Gastrocnemius medialis (tissue), 4 donors: ENCODE data around the gene SH3GL3. TPM values are rescaled to one million over a fixed set of nuclear protein-coding genes. Genes with fewer than 3 reads are reported as not detected.

Experiments
- ATAC-seq, 2 donors: fragments of 150-250 bp; one replicate each; pipeline ENCODE4 v1.9.1; 2016
- DNase-seq, 2 donors: peaks; one replicate each; pipeline ENCODE4 v3.0.0-alpha.2; 2019
- H3K27ac ChIP-seq, 4 donors: fragments of 200-600 bp; sonication (generic); 1 replicate in 1 of 4; 2 replicates in 3 of 4; pipeline ENCODE4 v1.5.1; 2016 to 2018; ENCODE audit warnings: mild to moderate bottlenecking in 2 of 4, moderate library complexity in 1 of 4
- H3K27me3 ChIP-seq, 3 donors: fragments of 200-600 bp; sonication (generic) in 2 of 3; 1 replicate in 1 of 3; 2 replicates in 2 of 3; pipeline versions ENCODE4 v1.5.1 to v1.6.0; 2016 to 2019; ENCODE audit warnings: mild to moderate bottlenecking in 1 of 3, moderate library complexity in 1 of 3
- H3K36me3 ChIP-seq, 2 donors: fragments of 200-600 bp; sonication (generic) in 1 of 2; one replicate each; pipeline ENCODE4 v1.5.1; 2017 to 2018
- H3K4me1 ChIP-seq, 2 donors: fragments of 200-600 bp; sonication (generic) in 1 of 2; one replicate each; pipeline ENCODE4 v1.5.1; 2016 to 2017; ENCODE audit warnings: mild to moderate bottlenecking in 2 of 2
- H3K4me3 ChIP-seq, 4 donors: fragments of 200-600 bp; sonication (generic) in 3 of 4; 1 replicate in 1 of 4; 2 replicates in 3 of 4; pipeline ENCODE4 v1.5.1; 2016 to 2019; ENCODE audit warnings: mild to moderate bottlenecking in 2 of 4
- H3K9me3 ChIP-seq, 3 donors: fragments of 200-600 bp; sonication (generic) in 2 of 3; 1 replicate in 1 of 3; 2 replicates in 2 of 3; pipeline ENCODE4 v1.5.1; 2016 to 2019
- POLR2A ChIP-seq, 2 donors: fragments of 450-650 bp; IDR thresholded peaks; one replicate each; pipeline ENCODE4 v1.6.1; 2017; ENCODE audit warnings: antibody characterized with exemption in 2 of 2, mild to moderate bottlenecking in 2 of 2, moderate library complexity in 2 of 2
- in situ Hi-C, 4 donors: fragments of 200-750 bp; cut with MboI; loops; one replicate each; pipeline versions ENCODE4 v1.15.0 to v1.8.0; 2017; ENCODE audit warnings: low sequenced_read_pairs in 4 of 4
- intact Hi-C: fragments of 100-400 bp; cut with DNase I; formaldehyde crosslinking; loops from one replicate; pipeline ENCODE4 v1.15.1; 2023; ENCODE audit warnings: low total_unique reads
- total RNA-seq, 4 donors: library from RNA; depleted of rRNA; stranded (reverse); fragments of >200 nt; gene quantifications; one replicate each; pipeline versions ENCODE4 v1.1.0 to v1.2.3, GENCODE V29; 2016
- TF ChIP-seq, protein P1 (sequence below), 5 experiments: fragments of 450-650 bp in 3 of 5; fragments of 200-600 bp in 2 of 5; sonication (generic) in 2 of 5; IDR thresholded peaks in 4 of 5; conservative IDR thresholded peaks in 1 of 5; 1 replicate in 4 of 5; 2 replicates in 1 of 5; pipeline ENCODE4 v1.5.1; 2016 to 2019; ENCODE audit warnings: antibody characterized with exemption in 5 of 5, mild to moderate bottlenecking in 3 of 5, moderate library complexity in 3 of 5

The SH3GL3 gene
- total RNA-seq, 4 donors from 2014 or later, result not detected

DNA sequence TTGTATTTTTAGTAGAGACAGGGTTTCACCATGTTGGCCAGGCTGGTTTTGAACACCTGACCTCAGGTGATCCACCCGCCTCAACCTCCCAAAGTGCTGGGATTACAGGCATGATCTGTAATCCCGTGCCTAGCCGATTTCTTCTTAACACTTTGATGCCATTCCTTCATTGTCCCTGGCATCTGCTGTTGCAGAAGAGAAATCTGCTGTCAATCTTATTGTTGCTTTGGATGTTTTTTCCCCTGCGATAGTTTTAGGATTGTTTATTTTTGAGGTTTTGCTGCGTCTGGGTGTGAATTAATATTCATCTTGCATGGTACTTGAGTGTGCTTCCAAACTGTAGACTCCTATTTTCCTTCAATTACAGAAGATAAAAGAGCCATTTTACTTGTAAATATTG lies 107.4 kb downstream of the SH3GL3 start:
- ATAC-seq (no peak), DNase-seq (no peak)
- Histone ChIP-seq H3K36me3 (no peaks in the 10 kb centered on the region), H3K4me3 (no peak overlapping the region), H3K4me1 (no peaks in the 10 kb centered on the region), H3K9me3 (no peaks in the 10 kb centered on the region), H3K27ac (no peak overlapping the region), H3K27me3 (peaks cover 0 to 4% (median 0%) of the 10 kb centered on the region in 3 donors)
- intact Hi-C loops, result no loop called here
- in situ Hi-C loops, result loop anchor here (10.0 to 25.0 kb wide), 5 partner anchors 120 to 483 kb away; no protein-coding TSS in a partner anchor
- TF ChIP-seq, protein P1, sequence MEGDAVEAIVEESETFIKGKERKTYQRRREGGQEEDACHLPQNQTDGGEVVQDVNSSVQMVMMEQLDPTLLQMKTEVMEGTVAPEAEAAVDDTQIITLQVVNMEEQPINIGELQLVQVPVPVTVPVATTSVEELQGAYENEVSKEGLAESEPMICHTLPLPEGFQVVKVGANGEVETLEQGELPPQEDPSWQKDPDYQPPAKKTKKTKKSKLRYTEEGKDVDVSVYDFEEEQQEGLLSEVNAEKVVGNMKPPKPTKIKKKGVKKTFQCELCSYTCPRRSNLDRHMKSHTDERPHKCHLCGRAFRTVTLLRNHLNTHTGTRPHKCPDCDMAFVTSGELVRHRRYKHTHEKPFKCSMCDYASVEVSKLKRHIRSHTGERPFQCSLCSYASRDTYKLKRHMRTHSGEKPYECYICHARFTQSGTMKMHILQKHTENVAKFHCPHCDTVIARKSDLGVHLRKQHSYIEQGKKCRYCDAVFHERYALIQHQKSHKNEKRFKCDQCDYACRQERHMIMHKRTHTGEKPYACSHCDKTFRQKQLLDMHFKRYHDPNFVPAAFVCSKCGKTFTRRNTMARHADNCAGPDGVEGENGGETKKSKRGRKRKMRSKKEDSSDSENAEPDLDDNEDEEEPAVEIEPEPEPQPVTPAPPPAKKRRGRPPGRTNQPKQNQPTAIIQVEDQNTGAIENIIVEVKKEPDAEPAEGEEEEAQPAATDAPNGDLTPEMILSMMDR (IDR thresholded peaks at IDR 0.05 in 4 of 5, conservative IDR thresholded peaks at IDR 0.05 in 1 of 5), result no peak
- TF ChIP-seq POLR2A (IDR thresholded peaks at IDR 0.05), result no peak

DNA sequence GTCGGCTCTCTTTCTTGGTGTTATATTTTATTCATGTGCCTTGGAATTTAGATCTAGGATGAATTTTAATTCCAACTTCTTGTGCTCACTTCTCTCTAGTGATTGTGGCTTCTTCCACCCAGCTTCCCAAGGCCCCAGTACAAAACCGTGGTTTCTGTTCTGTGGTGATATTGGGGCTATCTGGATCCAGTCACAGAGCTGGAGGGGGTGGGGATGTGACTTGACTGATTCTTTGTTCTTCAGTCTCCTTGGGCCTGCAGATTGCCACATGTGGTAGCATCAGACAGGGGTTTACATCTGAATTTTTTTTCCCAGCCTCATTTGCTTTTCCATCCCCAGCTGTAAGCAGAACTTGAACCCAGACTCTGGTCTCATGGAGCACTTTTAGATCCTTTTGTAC lies 108.2 kb downstream of the SH3GL3 start:
- intact Hi-C loops, result loop anchor here (5.0 kb wide), 1 partner anchor 308 kb away; no protein-coding TSS in a partner anchor

DNA sequence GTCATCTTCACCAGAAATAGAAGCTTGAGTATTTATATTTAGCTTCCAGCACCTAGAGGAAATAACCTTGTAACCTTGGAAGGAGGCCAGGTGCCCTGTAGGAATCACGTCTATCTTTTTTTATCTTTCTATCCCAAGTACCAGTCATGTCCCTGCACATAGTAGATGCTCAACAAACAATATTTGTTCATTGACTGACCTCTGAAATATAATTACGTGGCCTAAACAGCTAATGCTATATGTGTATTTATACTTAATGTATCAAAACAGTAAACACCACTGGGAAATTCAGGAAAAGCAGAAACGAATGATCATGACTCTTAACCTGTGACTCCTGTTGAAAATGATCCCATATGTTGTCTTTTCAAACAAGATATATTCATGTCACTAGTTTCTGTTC lies 108.9 kb downstream of the SH3GL3 start:
- no peak overlapping the region for H3K4me3 ChIP-seq
- ATAC-seq, result no peak
- in situ Hi-C loops (loop anchor here (5.0 to 25.0 kb wide), 7 partner anchors 121 to 481 kb away; no protein-coding TSS in a partner anchor), intact Hi-C loops (loop anchor here (5.0 kb wide), 1 partner anchor 309 kb away; no protein-coding TSS in a partner anchor)
- no peaks in the 10 kb centered on the region for H3K9me3 ChIP-seq
- H3K27ac ChIP-seq, result no peak overlapping the region
- H3K4me1 ChIP-seq, result no peaks in the 10 kb centered on the region
- no peak for DNase-seq
- no peaks in the 10 kb centered on the region for H3K36me3 ChIP-seq
- H3K27me3 ChIP-seq, result peaks cover 0 to 4% (median 0%) of the 10 kb centered on the region in 3 donors
- no peak for TF ChIP-seq POLR2A (IDR thresholded peaks at IDR 0.05)
- TF ChIP-seq, protein P1 (IDR thresholded peaks at IDR 0.05 in 4 of 5, conservative IDR thresholded peaks at IDR 0.05 in 1 of 5), result no peak

More for the DNA sequence above, 108.2 kb downstream of the SH3GL3 start:
- Histone ChIP-seq H3K9me3 (no peaks in the 10 kb centered on the region), H3K27ac (no peak overlapping the region), H3K4me1 (no peaks in the 10 kb centered on the region), H3K27me3 (peaks cover 0 to 4% (median 0%) of the 10 kb centered on the region in 3 donors), H3K4me3 (no peak overlapping the region), H3K36me3 (no peaks in the 10 kb centered on the region)
- ATAC-seq (no peak), DNase-seq (no peak)
- TF ChIP-seq, protein P1 (IDR thresholded peaks at IDR 0.05 in 4 of 5, conservative IDR thresholded peaks at IDR 0.05 in 1 of 5), result no peak
- TF ChIP-seq POLR2A (IDR thresholded peaks at IDR 0.05), result no peak
- in situ Hi-C loops, result loop anchor here (5.0 to 25.0 kb wide), 7 partner anchors 121 to 482 kb away; no protein-coding TSS in a partner anchor

DNA sequence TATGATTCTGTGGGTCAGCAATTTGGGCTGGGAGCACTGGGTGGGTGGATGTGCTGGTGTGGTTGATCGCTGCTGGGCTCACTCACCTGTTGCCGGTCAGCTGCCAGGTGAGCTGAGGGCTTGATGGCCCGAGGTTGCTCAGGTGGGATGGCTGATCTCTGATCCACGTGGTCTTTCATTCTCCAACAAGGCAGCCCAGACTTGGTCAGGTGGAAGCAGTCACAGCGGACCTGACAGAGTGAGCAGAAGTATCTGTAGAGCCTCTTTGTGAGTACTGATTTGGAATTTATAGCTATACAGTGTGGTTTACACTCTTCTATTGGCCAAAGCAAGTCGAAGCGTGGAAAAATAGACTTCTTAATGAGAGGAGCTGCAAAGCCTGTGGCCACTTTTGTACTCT lies 109.6 kb downstream of the SH3GL3 start:
- Histone ChIP-seq H3K27me3 (peaks cover 0 to 4% (median 0%) of the 10 kb centered on the region in 3 donors), H3K36me3 (no peaks in the 10 kb centered on the region), H3K27ac (no peak overlapping the region), H3K4me1 (no peaks in the 10 kb centered on the region), H3K9me3 (no peaks in the 10 kb centered on the region), H3K4me3 (no peak overlapping the region)
- TF ChIP-seq, protein P1 (IDR thresholded peaks at IDR 0.05 in 4 of 5, conservative IDR thresholded peaks at IDR 0.05 in 1 of 5), result no peak
- no peak for TF ChIP-seq POLR2A (IDR thresholded peaks at IDR 0.05)
- in situ Hi-C loops (loop anchor here (5.0 to 25.0 kb wide), 7 partner anchors 122 to 481 kb away; no protein-coding TSS in a partner anchor), intact Hi-C loops (loop anchor here (5.0 kb wide), 1 partner anchor 309 kb away; no protein-coding TSS in a partner anchor)
- ATAC-seq (no peak), DNase-seq (no peak)
